ENCODE data around the gene ZSCAN18. TPM values are rescaled to one million over a fixed set of nuclear protein-coding genes. Genes with fewer than 3 reads are reported as not detected.

Gene ZSCAN18
- total RNA-seq, 4 donors from 2014 or later = 30.4 to 50.0 (median 42.8) TPM

- Histone ChIP-seq H3K4me3 (no peak overlapping the region), H3K27ac (no peak overlapping the region), H3K4me1 (no peaks in the 10 kb centered on the region), H3K9me3 (peaks cover 24 to 53% of the 10 kb centered on the region in 2 donors), H3K27me3 (no peaks in the 10 kb centered on the region), H3K36me3 (no peaks in the 10 kb centered on the region)
- TF ChIP-seq POLR2A (IDR thresholded peaks at IDR 0.05) (no peak), POLR2AphosphoS5 (IDR thresholded peaks at IDR 0.05) (no peak), EP300 (IDR thresholded peaks at IDR 0.05; ENCODE audit: low read depth) (no peak)
- TF ChIP-seq, protein P1, sequence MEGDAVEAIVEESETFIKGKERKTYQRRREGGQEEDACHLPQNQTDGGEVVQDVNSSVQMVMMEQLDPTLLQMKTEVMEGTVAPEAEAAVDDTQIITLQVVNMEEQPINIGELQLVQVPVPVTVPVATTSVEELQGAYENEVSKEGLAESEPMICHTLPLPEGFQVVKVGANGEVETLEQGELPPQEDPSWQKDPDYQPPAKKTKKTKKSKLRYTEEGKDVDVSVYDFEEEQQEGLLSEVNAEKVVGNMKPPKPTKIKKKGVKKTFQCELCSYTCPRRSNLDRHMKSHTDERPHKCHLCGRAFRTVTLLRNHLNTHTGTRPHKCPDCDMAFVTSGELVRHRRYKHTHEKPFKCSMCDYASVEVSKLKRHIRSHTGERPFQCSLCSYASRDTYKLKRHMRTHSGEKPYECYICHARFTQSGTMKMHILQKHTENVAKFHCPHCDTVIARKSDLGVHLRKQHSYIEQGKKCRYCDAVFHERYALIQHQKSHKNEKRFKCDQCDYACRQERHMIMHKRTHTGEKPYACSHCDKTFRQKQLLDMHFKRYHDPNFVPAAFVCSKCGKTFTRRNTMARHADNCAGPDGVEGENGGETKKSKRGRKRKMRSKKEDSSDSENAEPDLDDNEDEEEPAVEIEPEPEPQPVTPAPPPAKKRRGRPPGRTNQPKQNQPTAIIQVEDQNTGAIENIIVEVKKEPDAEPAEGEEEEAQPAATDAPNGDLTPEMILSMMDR (IDR thresholded peaks at IDR 0.05) = no peak
- WGBS, 2 donors (ENCODE audit: low coverage in 1 of 2) = 68% methylated on average over 7 of the region's 7 CpGs; no CpG with 5 or more reads in 1 of the 2 donors
- in situ Hi-C loops (cut with MboI; ENCODE audit: low pct_ligation_motif_present in 1 of 4, low pct_unique_long_range_greater_than_20kb in 1 of 4, low sequenced_read_pairs in 3 of 4) (no loop called here), intact Hi-C loops (cut with DNase I; ENCODE audit: low total_unique reads) (no loop called here)
- no peak for DNase-seq
Observed at GRCh38 chr19:58046856-58047255, 51.2 kb downstream of the ZSCAN18 start.

GRCh38 chr19:58045411-58046050, 52.5 kb downstream of the ZSCAN18 start:
- TF ChIP-seq EP300 (IDR thresholded peaks at IDR 0.05; ENCODE audit: low read depth) (no peak), POLR2A (IDR thresholded peaks at IDR 0.05) (no peak), POLR2AphosphoS5 (IDR thresholded peaks at IDR 0.05) (no peak)
- TF ChIP-seq, protein P1 (IDR thresholded peaks at IDR 0.05) = no peak
- in situ Hi-C loops (cut with MboI; ENCODE audit: low pct_ligation_motif_present in 1 of 4, low pct_unique_long_range_greater_than_20kb in 1 of 4, low sequenced_read_pairs in 3 of 4) = no loop called here
- no peak for DNase-seq
- H3K27ac ChIP-seq = no peak overlapping the region
- no peaks in the 10 kb centered on the region for H3K36me3 ChIP-seq
- WGBS, 2 donors (ENCODE audit: low coverage in 1 of 2) = 94 to 98% methylated on average over 8 to 24 of the region's 24 CpGs
- no peak overlapping the region for H3K4me3 ChIP-seq
- peaks cover 24 to 54% of the 10 kb centered on the region in 2 donors for H3K9me3 ChIP-seq
- no peaks in the 10 kb centered on the region for H3K27me3 ChIP-seq
- intact Hi-C loops (cut with DNase I; ENCODE audit: low total_unique reads) = no loop called here
- H3K4me1 ChIP-seq = no peaks in the 10 kb centered on the region

DNA sequence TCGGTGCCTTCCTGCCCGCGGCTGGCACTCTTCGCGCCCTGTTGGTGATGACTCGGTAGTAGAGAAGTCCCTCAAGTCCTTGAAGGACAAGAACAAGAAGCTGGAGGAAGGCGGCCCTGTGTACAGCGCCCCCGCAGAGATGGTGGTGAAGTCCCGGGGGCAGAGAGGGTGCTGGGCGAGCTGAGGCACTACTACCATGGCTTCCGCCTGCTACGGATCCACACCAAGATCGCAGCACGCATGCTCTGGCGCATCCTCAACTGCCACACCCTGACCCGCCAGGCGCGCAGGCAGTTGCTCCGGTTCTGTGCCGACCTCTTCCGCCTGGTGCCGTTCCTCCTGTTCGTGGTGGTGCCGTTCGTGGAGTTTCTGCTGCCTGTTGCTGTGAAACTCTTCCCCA, 53.1 kb downstream of the ZSCAN18 start:
- no peak overlapping the region for H3K27ac ChIP-seq
- H3K4me1 ChIP-seq = no peaks in the 10 kb centered on the region
- DNase-seq = no peak
- WGBS, 2 donors (ENCODE audit: low coverage in 1 of 2) = 94% methylated on average over 26 of the region's 26 CpGs; no CpG with 5 or more reads in 1 of the 2 donors
- no peaks in the 10 kb centered on the region for H3K27me3 ChIP-seq
- H3K9me3 ChIP-seq = peaks cover 24 to 51% of the 10 kb centered on the region in 2 donors
- in situ Hi-C loops (cut with MboI; ENCODE audit: low pct_ligation_motif_present in 1 of 4, low pct_unique_long_range_greater_than_20kb in 1 of 4, low sequenced_read_pairs in 3 of 4) (no loop called here), intact Hi-C loops (cut with DNase I; ENCODE audit: low total_unique reads) (no loop called here)
- H3K36me3 ChIP-seq = no peaks in the 10 kb centered on the region
- no peak overlapping the region for H3K4me3 ChIP-seq
- TF ChIP-seq, protein P1 (IDR thresholded peaks at IDR 0.05) = no peak
- TF ChIP-seq POLR2AphosphoS5 (IDR thresholded peaks at IDR 0.05) (no peak), POLR2A (IDR thresholded peaks at IDR 0.05) (no peak), EP300 (IDR thresholded peaks at IDR 0.05; ENCODE audit: low read depth) (no peak)

- Histone ChIP-seq H3K9me3 (peaks cover 20 to 47% of the 10 kb centered on the region in 2 donors), H3K27ac (no peak overlapping the region)
- DNase-seq = no peak
Observed at GRCh38 chr19:58044391-58044790, 53.6 kb downstream of the ZSCAN18 start.

More at GRCh38 chr19:58044391-58044790, 53.6 kb downstream of the ZSCAN18 start:
- H3K36me3 ChIP-seq = no peaks in the 10 kb centered on the region
- no peaks in the 10 kb centered on the region for H3K27me3 ChIP-seq
- no peak overlapping the region for H3K4me3 ChIP-seq
- intact Hi-C loops (cut with DNase I; ENCODE audit: low total_unique reads) (no loop called here), in situ Hi-C loops (cut with MboI; ENCODE audit: low pct_ligation_motif_present in 1 of 4, low pct_unique_long_range_greater_than_20kb in 1 of 4, low sequenced_read_pairs in 3 of 4) (no loop called here)
- TF ChIP-seq POLR2A (IDR thresholded peaks at IDR 0.05) = no peak
- TF ChIP-seq EP300 (IDR thresholded peaks at IDR 0.05; ENCODE audit: low read depth) = no peak
- TF ChIP-seq, protein P1 (IDR thresholded peaks at IDR 0.05) = no peak
- TF ChIP-seq POLR2AphosphoS5 (IDR thresholded peaks at IDR 0.05) = no peak
- no peaks in the 10 kb centered on the region for H3K4me1 ChIP-seq
- 81 to 89% methylated on average over 17 to 40 of the region's 42 CpGs for WGBS, 2 donors (ENCODE audit: low coverage in 1 of 2)
